ENCODE measurements around the gene ACER1.

The ACER1 gene

DNA sequence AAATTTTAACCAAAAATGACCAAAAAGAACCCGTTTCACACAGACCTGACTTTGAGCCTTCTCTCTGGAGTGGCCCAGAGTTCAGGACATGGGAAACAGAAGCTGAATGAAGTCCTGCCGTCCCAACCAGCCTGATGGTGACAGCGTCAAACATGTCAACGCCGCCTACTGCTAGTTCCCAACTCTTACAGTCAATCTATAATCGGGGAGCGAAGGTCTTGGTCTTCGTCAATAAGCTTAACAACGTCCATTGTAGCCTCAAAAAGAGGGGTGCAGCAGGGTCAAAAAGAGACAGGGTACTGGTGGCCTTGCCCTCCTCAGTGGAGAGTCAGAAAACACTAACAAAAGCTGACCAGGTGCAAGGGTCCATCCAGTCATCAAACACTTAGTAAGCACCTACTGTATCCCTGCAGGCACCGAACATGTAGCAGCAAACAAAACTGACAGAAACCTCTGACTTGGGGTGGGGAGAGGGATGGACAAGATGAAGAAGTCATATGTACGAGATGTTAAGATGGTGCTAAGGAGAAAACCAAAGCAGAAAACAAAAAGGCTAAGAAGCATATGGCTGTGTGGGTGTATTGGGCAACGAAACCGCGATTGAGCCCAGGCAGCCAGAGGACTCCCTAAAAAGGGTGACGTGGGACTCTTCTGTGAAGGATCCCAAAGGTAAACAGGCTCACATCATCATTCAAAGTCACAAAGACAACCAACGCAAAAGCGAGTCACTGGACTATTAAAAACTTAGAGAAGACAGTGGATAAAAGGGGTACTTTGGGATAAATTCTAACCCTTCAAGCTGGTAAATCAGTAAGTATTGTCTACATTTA lies 65.6 kb downstream of the ACER1 start:
- DNase-seq (ENCODE audit: low spot score), result no peak

DNA sequence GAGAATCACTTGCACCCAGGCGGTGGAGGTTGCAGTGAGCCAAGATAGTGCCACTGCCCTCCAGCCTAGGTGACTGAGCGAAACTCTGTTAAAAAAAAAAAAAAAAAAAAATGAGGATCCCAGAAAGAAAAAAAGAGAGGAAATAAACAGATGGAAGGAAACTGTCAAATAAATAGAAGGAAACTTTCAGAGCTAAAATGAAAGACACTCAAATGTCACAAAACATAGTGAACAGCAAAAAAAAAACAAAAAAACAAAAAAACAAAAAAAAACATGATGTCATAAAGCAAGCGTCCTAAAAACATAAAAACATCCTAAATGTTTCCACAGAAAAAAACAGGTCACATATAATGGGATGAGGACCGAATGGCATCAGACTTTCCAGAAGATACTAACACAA lies 68.6 kb downstream of the ACER1 start:
- no peak for DNase-seq (ENCODE audit: low spot score)

DNA sequence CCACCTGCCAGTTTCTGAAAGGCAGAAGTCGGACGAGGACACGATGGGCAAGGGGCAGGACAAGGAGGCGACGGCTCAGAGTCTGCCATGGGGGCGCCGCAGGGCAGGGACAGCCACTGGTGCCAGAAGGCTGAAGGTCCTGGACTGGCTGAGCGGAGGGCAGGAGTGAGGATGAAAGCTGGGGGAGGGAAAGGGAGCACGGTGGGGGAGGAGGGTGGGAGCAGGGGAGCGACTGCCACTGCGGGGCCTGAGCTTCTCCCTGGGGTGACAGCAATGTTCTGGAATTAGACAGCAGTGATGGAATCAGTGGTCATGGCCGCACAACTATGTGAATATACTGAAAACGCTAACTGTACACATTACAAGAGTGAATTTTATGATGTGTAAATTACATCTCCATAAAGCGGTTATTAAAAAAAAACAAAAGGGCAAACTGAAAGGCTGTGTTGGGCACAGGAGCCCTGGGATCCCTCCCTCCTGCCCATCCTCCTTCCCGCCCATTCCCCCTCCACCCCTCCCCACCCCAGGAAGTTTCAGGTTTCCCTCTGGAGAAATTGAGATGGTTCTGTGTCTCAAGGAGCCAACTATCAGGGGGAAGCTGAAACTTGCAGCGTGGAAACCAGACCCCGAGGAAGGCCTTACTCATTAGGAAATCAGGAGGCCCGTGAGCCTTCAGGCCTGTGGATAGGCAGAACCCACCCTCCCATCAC lies 69.5 kb downstream of the ACER1 start:
- no peak for DNase-seq (ENCODE audit: low spot score)

DNA sequence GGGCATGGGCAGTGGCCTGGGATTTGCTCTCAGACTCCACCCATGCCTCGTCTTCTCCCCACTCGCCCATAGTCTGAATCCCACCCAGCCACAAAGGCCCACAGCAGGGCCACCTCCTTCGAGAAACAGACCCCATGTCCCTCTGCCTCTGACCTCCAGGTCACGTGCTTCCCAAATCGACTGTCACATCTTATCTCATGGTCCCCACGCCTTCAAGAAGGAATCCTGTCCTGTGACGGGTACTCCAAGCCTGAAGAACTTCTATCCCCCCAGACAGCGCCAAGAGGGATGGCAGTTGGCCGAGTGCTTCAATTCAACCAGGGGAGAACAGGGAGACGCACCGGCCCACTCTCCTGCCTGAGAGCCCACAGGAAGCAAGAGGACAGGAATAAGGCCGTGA lies 70.1 kb downstream of the ACER1 start:
- DNase-seq (ENCODE audit: low spot score), result no peak

DNA sequence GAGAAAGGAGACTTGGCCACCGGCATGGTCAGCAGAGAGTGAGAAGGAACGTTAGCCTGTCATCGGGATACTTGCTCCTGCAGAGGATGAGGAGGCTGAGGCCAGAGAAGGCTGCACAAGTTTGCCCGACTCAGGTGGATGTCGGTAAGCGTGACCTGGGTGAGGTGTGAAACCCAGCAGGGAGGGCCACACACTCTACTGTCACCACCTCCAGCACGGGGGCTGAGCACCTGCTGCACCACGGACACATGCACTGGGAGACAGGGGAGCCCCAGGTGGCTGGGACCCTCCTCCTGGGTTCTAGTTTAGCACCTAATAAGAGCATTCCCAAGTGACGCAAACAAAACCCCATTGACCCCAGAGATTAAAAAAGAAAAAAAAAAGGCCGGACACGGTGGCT lies 70.9 kb downstream of the ACER1 start:
- DNase-seq (ENCODE audit: low spot score), result no peak

DNA sequence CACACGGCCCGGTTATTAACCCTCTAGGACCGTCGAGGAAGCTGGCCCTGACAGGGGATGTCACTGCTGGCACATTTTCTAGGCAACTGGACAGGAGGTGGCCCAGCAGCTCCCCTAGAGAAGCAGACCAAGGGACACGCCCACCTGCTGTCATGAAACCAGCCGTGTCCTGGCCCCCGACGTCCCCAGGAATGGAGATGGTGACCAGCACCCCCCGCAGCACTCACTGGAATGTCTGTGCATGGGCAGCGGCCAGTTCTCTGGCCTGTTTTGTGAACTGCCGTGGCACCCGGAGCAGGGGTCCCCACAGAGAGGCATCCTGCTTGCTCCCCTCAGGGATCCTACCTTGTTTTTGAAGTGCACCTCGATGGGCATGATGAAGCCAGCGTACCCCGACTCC lies 71.5 kb downstream of the ACER1 start:
- DNase-seq (ENCODE audit: low spot score), result no peak

DNA sequence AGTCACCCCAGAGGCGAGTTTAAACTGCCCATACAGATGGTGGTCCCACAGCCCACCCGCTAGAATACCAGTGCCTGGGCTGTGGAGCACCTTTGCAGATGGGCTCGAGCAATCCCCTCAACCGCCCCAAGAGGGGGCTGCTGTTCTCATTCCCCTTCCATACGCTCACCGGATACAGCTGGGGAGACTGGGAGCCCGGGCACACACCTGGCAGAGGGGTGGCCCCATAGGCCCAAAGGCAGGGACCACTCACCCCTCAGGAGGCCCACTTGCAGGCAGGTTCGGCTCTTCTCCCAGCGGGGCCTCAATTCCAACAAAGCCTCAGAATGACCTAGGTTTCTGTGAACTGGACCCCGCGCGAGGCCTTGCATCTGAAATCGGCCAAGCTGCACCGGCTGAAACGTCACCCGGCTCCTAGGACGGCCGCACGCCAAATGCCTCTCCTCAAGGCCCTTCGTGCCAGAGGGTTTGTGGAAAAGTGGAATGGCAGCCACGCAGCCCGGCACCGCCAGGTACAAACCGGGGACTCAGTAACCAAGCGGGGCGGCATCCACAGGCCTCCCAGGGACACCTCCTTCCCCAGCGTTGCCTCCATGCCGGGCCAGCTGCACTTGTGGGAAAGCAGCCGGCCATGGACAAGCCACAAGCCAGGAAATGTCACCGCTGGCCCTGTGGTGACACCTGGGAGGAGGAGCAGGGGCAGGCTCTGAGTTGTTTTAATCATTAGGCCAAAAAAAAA lies 72.3 kb downstream of the ACER1 start:
- no peak for DNase-seq (ENCODE audit: low spot score)

DNA sequence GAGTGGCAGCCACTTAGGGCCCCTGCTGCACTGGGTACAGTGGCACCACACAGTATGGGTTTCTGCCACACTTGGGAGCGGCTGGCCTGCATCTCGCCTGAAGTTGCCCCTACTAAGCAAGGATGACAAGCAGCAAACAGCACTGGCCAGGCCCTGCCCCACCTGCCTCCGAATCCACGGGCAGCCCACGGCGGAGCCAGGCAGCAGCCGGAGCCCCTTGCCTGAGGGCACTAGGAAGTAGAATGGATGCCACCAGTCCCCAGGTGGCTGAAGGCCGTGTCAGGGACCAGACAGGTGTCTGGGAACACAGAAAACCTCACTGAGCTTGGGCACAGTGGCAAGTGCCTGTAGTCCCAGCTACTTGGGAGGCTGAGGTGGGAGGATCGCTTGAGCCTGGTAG lies 73.0 kb downstream of the ACER1 start:
- no peak for DNase-seq (ENCODE audit: low spot score)

DNA sequence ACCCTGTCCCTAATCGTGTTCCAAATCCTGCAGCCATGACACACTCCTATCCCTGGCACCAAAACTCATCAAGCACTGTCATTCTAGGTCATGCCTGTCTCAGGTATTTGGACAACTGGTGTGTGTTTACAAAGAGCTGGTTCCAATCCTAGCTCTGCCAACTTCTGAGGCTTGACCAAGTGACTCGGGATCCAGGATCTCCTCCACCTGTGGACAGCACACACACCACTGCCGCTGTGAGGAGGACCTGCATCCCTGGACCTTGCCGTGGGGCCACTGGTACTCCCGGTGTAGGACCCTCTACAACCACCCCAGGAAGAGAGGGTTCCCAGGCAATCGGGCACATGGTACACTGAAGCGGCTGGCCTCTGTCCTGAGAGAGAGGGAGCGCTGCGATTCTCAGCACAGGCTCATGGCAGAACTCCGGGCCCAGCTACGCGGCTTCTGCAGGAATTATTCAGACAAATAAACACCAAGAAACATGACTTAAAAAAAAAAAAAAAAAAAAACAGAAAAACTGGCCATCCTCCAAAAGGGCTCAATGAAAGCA lies 74.0 kb downstream of the ACER1 start:
- no peak for DNase-seq (ENCODE audit: low spot score)

DNA sequence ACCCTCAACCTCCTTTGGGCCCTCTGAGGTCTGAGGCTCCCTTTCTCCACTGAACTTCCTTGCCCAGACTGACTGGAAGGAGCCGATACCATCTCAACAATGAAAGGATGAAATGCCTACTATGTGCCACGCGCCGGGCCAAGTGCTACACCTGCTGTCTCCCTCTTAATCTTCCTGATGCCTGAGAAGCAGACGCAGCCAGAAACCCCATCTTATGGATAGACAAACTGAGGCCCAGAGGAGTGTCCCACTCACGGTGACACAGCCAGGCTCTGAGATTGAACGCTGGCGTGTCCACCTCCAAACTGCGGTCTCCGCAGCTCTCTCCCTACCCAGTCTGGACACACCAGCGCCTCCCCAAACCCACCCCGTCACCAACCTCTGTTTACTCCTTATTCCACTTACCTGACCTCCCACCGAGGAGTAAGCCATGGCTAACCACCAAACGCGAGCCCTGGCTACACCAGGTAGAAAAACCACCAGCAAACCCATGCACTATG lies 74.5 kb downstream of the ACER1 start:
- DNase-seq (ENCODE audit: low spot score), result no peak

Data from pons (tissue), 1 donor.